Endothelial cell of umbilical vein (primary cell): ENCODE results near the gene MPG. TPM values are rescaled to one million over a fixed set of nuclear protein-coding genes. Genes with fewer than 3 reads are reported as not detected.

ENCODE experiments used
- BruUV-seq: library from RNA; stranded (reverse); fragments of 400-500 nt; replicated peaks from 2 replicates; lab custom pipeline; 2021; lab: Mats Ljungman, UMichigan
- CTCF ChIA-PET: fragments of 300-600, 350-600 bp; sonication (Branson Sonifier 250); formaldehyde crosslinking; loops from one replicate; lab custom pipeline; 2021; ENCODE audit warnings: antibody characterized with exemption, inconsistent platforms; lab: Charles Lee
- POLR2A ChIA-PET: fragments of 300-600, 350-600 bp; sonication (Branson Sonifier 250); formaldehyde crosslinking; loops from one replicate; lab custom pipeline; 2021; ENCODE audit warnings: antibody characterized with exemption, inconsistent platforms; lab: Charles Lee
- DNase-seq: peaks from one replicate; pipeline ENCODE4 v3.0.0-alpha.2; 2011; ENCODE audit warnings: low read depth, low spot score
- FAIRE-seq: peaks from 2 replicates; lab custom pipeline; 2011; peaks lifted over from hg19 to GRCh38; lab: Jason Lieb, UNC
- H2AFZ ChIP-seq: 2 replicates; pipeline ENCODE4 v1.6.0; 2012; ENCODE audit warnings: low read depth, low read length, control low read depth, inconsistent platforms
- H3K27ac ChIP-seq: 2 replicates; pipeline ENCODE4 v1.5.1; 2011; ENCODE audit warnings: low read depth, mild to moderate bottlenecking, control low read depth, low read length, moderate library complexity; ENCODE audit not compliant: insufficient read depth
- H3K27me3 ChIP-seq, 2 experiments: 2 replicates each; pipeline versions ENCODE4 v1.6.0 to v1.6.1; 2011; ENCODE audit warnings: low read length in 2 of 2, mixed read lengths in 1 of 2; ENCODE audit not compliant: control insufficient read depth in 2 of 2, insufficient read depth in 2 of 2
- H3K36me3 ChIP-seq, 2 experiments: 2 replicates in 1 of 2; 3 replicates in 1 of 2; pipeline ENCODE4 v1.5.1; 2011; ENCODE audit warnings: low read length in 2 of 2, mild to moderate bottlenecking in 1 of 2, moderate library complexity in 1 of 2; ENCODE audit not compliant: control insufficient read depth in 2 of 2, insufficient read depth in 2 of 2; ENCODE audit errors: extremely low read depth in 1 of 2
- H3K4me1 ChIP-seq: 3 replicates; pipeline ENCODE4 v1.5.1; 2011; ENCODE audit warnings: mild to moderate bottlenecking, low read length; ENCODE audit not compliant: control insufficient read depth, insufficient read depth; ENCODE audit errors: extremely low read depth
- H3K4me2 ChIP-seq: 2 replicates; pipeline ENCODE4 v1.6.1; 2011; ENCODE audit warnings: low read length, control low read depth, mixed read lengths; ENCODE audit not compliant: insufficient read depth
- H3K4me3 ChIP-seq, 3 experiments: fragments of 200-600 bp in 1 of 3; sonication (generic), shearing (Covaris generic) in 1 of 3; replicated peaks in 1 of 3; 2 replicates each; pipeline ENCODE4 v1.5.1; 2011 to 2016; ENCODE audit warnings: control low read depth in 3 of 3, low read length in 3 of 3, mild to moderate bottlenecking in 2 of 3, inconsistent platforms in 1 of 3, low read depth in 1 of 3, moderate library complexity in 1 of 3; ENCODE audit not compliant: insufficient read depth in 1 of 3
- H3K79me2 ChIP-seq: 2 replicates; pipeline ENCODE4 v1.6.0; 2012; ENCODE audit warnings: low read length, inconsistent platforms; ENCODE audit not compliant: control insufficient read depth, insufficient read depth
- H3K9ac ChIP-seq: replicated peaks from 2 replicates; pipeline ENCODE3; 2011; ENCODE audit warnings: low read length, control low read depth; ENCODE audit not compliant: insufficient read depth; ENCODE audit errors: extremely low read depth
- H3K9me1 ChIP-seq: replicated peaks from 3 replicates; pipeline ENCODE4 v1.6.0; 2011; ENCODE audit warnings: mild to moderate bottlenecking, low read length; ENCODE audit not compliant: control insufficient read depth, insufficient read depth; ENCODE audit errors: extremely low read depth
- H3K9me3 ChIP-seq: replicated peaks from 2 replicates; pipeline ENCODE4 v1.5.1; 2012; ENCODE audit warnings: low read length, inconsistent platforms; ENCODE audit not compliant: control insufficient read depth, insufficient read depth
- H4K20me1 ChIP-seq: replicated peaks from 2 replicates; pipeline ENCODE3; 2011; ENCODE audit warnings: mild to moderate bottlenecking, low read length; ENCODE audit not compliant: control insufficient read depth, insufficient read depth; ENCODE audit errors: extremely low read depth
- CTCF ChIP-seq, 2 donors: IDR thresholded peaks; 1 replicate in 1 of 2; 2 replicates in 1 of 2; pipeline ENCODE4 v1.5.1; 2011; ENCODE audit warnings: low read length in 2 of 2, mild to moderate bottlenecking in 2 of 2, moderate library complexity in 2 of 2, control low read depth in 1 of 2, inconsistent platforms in 1 of 2, low read depth in 1 of 2; ENCODE audit not compliant: insufficient read depth in 1 of 2; ENCODE audit errors: extremely low read depth in 1 of 2
- FOS ChIP-seq: IDR thresholded peaks from 2 replicates; pipeline ENCODE4 v1.6.1; 2011; ENCODE audit warnings: mild to moderate bottlenecking, low read length, moderate library complexity, borderline replicate concordance; ENCODE audit not compliant: insufficient read depth
- GATA2 ChIP-seq: IDR thresholded peaks from 2 replicates; pipeline ENCODE4 v1.7.0; 2011; ENCODE audit warnings: low read depth, mild to moderate bottlenecking, moderate library complexity, mixed read lengths, low read length; ENCODE audit not compliant: insufficient read length, insufficient read depth
- MAX ChIP-seq: IDR thresholded peaks from 2 replicates; pipeline ENCODE4 v1.6.1; 2011; ENCODE audit not compliant: insufficient read depth, insufficient read length
- POLR2A ChIP-seq: IDR thresholded peaks from 2 replicates; pipeline ENCODE4 v1.6.1; 2012; ENCODE audit warnings: low read depth, mild to moderate bottlenecking, control low read depth, low read length
- POLR2AphosphoS5 ChIP-seq: IDR thresholded peaks from 2 replicates; pipeline ENCODE4 v1.6.1; 2012; ENCODE audit warnings: low read depth, mild to moderate bottlenecking, control low read depth, low read length, moderate library complexity; ENCODE audit not compliant: insufficient read depth
- dilution Hi-C: fragments of 300-500 bp; cut with MboI; formaldehyde crosslinking; loops from one replicate; pipeline ENCODE4 v1.15.0; 2019; ENCODE audit warnings: low sequenced_read_pairs; ENCODE audit not compliant: extremely low pct_ligation_motif_present
- intact Hi-C: fragments of 100-400 bp; cut with micrococcal nuclease; formaldehyde crosslinking; loops from one replicate; pipeline ENCODE4 v1.10.0; 2022
- polyA plus RNA-seq, 4 experiments: library from polyadenylated mRNA; depleted of rRNA in 3 of 4; stranded (reverse) in 3 of 4; unstranded in 1 of 4; fragments of >200 nt; gene quantifications; 2 replicates each; pipeline versions ENCODE4 v1.2.1 to v1.2.3, GENCODE V29; 2011 to 2012; ENCODE audit warnings: missing spikeins in 1 of 4
- total RNA-seq: library from RNA; stranded (reverse); gene quantifications from 2 replicates; pipeline ENCODE4 v1.2.3, GENCODE V29; 2021

MPG gene
- total and polyA plus RNA-seq, 2 donors (not counting 3 experiments of a cell fraction or from before 2014, with no cell fraction given) = 70.5 to 140 TPM

- POLR2A ChIA-PET = no interaction called here
- H3K27ac ChIP-seq = no peak overlapping the region
- CTCF ChIA-PET = interaction anchor here (0.7 to 17.6 kb wide), 20 partner anchors 10 to 404 kb away, joined by 3 to 790 read pairs (median 5); partner anchors contain the start of genes HBQ1, MPG, POLR3K and RHBDF1
Observed at GRCh38 chr16:96935-97381, 18.9 kb downstream of the MPG start.

More at GRCh38 chr16:96935-97381, 18.9 kb downstream of the MPG start:
- no peaks in the 10 kb centered on the region for H3K4me1 ChIP-seq
- H3K4me2 ChIP-seq = no peak overlapping the region
- H3K9ac ChIP-seq = no peak overlapping the region
- DNase-seq (peak; percentile 87), FAIRE-seq (peak; percentile 95)
- H3K4me3 ChIP-seq = no peak overlapping the region
- no peaks in the 10 kb centered on the region for H4K20me1 ChIP-seq
- H3K27me3 ChIP-seq = no peaks in the 10 kb centered on the region
- peaks cover 0 to 15% of the 10 kb centered on the region in 2 experiments for H3K36me3 ChIP-seq
- H3K9me3 ChIP-seq = no peaks in the 10 kb centered on the region
- H3K9me1 ChIP-seq = no peaks in the 10 kb centered on the region
- TF ChIP-seq CTCF (IDR thresholded peaks at IDR 0.05; ENCODE audit: extremely low read depth in 1 of 2, insufficient read depth in 1 of 2, low read depth in 1 of 2, low read length in 2 of 2) (peak; percentile 99 to 100), GATA2 (no peak), POLR2AphosphoS5 (peak; percentile 85), POLR2A (peak; percentile 43), FOS (no peak), MAX (peak; percentile 59)
- intact Hi-C loops (loop anchor here (1.0 kb wide), 1 partner anchor 32 kb away; no protein-coding TSS in a partner anchor), dilution Hi-C loops (no loop called here)
- no TSS peak for BruUV-seq
- H3K79me2 ChIP-seq = no peaks in the 10 kb centered on the region
- H2AFZ ChIP-seq = no peak overlapping the region
